ENCODE data around the gene DCST1.

DNA sequence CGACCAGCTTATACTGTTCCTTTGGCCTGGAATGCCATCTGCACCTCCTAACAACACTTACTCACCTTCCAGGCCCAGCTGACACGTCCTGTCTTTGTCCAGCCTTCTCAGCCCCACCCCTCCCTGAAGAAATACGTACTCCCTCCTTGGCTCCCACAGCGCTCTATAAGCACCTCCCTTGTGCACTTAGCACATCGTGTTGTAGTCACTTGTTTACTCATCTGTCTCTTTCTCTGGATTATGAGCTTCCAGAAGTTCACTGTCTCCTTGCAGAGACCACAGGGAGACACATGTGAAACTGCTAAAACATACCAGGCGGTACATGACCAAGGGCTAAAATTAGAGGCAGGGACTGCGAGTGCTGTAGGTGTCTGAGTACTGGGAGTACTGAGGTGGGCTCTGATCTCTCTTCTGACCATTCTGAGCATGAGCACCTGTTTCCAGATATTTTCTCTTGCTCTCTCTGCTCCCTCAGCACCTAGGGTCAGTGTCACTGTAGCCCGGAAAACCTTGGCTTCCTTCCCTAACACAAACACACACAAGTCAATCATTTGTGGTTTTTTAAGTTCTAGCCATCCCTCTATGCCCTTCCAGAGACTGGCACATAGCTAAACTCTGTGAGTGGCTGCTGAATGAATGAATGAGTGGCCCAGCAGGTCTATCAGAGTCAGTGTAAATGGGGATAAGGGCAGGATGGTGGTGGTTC is 5.1 kb downstream of the DCST1 start:
- TF ChIP-seq, protein P1, sequence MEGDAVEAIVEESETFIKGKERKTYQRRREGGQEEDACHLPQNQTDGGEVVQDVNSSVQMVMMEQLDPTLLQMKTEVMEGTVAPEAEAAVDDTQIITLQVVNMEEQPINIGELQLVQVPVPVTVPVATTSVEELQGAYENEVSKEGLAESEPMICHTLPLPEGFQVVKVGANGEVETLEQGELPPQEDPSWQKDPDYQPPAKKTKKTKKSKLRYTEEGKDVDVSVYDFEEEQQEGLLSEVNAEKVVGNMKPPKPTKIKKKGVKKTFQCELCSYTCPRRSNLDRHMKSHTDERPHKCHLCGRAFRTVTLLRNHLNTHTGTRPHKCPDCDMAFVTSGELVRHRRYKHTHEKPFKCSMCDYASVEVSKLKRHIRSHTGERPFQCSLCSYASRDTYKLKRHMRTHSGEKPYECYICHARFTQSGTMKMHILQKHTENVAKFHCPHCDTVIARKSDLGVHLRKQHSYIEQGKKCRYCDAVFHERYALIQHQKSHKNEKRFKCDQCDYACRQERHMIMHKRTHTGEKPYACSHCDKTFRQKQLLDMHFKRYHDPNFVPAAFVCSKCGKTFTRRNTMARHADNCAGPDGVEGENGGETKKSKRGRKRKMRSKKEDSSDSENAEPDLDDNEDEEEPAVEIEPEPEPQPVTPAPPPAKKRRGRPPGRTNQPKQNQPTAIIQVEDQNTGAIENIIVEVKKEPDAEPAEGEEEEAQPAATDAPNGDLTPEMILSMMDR (IDR thresholded peaks at IDR 0.05; ENCODE audit: insufficient read depth, low read length, poor library complexity, severe bottlenecking) = no peak
- no peak for TF ChIP-seq EZH2phosphoT487 (conservative IDR thresholded peaks at IDR 0.05; ENCODE audit: low read length)
